ENCODE data around the gene DNAJB8.

The DNAJB8 gene

GRCh38 chr3:128482666-128483656 lies 16.3 kb upstream of the DNAJB8 start:
- no peak overlapping the region for H3K4me3 ChIP-seq (ENCODE audit: low read depth, low read length)
- TF ChIP-seq, protein P1, sequence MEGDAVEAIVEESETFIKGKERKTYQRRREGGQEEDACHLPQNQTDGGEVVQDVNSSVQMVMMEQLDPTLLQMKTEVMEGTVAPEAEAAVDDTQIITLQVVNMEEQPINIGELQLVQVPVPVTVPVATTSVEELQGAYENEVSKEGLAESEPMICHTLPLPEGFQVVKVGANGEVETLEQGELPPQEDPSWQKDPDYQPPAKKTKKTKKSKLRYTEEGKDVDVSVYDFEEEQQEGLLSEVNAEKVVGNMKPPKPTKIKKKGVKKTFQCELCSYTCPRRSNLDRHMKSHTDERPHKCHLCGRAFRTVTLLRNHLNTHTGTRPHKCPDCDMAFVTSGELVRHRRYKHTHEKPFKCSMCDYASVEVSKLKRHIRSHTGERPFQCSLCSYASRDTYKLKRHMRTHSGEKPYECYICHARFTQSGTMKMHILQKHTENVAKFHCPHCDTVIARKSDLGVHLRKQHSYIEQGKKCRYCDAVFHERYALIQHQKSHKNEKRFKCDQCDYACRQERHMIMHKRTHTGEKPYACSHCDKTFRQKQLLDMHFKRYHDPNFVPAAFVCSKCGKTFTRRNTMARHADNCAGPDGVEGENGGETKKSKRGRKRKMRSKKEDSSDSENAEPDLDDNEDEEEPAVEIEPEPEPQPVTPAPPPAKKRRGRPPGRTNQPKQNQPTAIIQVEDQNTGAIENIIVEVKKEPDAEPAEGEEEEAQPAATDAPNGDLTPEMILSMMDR (IDR thresholded peaks at IDR 0.05; ENCODE audit: low read depth, low read length) = no peak

DNA sequence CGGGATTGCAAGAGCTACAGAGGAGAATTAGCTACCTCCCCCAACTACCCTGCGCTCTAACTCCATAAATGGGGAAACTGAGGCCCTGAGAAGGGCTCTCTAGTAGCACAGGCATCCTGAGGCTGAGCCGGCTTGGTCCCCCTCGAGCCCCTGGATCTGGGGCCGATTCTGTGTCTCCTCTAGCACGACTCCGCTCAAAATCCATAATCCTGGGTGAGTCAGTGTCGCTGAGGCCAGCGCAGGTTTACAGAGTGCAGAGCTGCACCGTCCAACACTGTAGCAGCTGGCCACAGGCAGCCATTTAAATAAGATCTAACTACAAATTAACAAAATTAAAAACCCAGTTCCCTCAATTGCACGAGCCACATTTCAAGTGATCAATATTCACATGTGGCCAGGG lies 15.5 kb upstream of the DNAJB8 start:
- TF ChIP-seq, protein P1 (IDR thresholded peaks at IDR 0.05; ENCODE audit: low read depth, low read length) = no peak
- H3K4me3 ChIP-seq (ENCODE audit: low read depth, low read length) = no peak overlapping the region

- H3K4me3 ChIP-seq (ENCODE audit: low read depth, low read length) = no peak overlapping the region
These were observed 14.8 kb upstream of the DNAJB8 start for GRCh38 chr3:128481438-128481942.

GRCh38 chr3:128480717-128481437 lies 14.2 kb upstream of the DNAJB8 start:
- TF ChIP-seq, protein P1 (IDR thresholded peaks at IDR 0.05; ENCODE audit: low read depth, low read length) = no peak

More at GRCh38 chr3:128481438-128481942, 14.8 kb upstream of the DNAJB8 start:
- TF ChIP-seq, protein P1 (IDR thresholded peaks at IDR 0.05; ENCODE audit: low read depth, low read length) = no peak

GRCh38 chr3:128480278-128480677 lies 13.6 kb upstream of the DNAJB8 start:
- no peak overlapping the region for H3K4me3 ChIP-seq (ENCODE audit: low read depth, low read length)
- TF ChIP-seq, protein P1 (IDR thresholded peaks at IDR 0.05; ENCODE audit: low read depth, low read length) = no peak

More at GRCh38 chr3:128480717-128481437, 14.2 kb upstream of the DNAJB8 start:
- H3K4me3 ChIP-seq (ENCODE audit: low read depth, low read length) = no peak overlapping the region

DNA sequence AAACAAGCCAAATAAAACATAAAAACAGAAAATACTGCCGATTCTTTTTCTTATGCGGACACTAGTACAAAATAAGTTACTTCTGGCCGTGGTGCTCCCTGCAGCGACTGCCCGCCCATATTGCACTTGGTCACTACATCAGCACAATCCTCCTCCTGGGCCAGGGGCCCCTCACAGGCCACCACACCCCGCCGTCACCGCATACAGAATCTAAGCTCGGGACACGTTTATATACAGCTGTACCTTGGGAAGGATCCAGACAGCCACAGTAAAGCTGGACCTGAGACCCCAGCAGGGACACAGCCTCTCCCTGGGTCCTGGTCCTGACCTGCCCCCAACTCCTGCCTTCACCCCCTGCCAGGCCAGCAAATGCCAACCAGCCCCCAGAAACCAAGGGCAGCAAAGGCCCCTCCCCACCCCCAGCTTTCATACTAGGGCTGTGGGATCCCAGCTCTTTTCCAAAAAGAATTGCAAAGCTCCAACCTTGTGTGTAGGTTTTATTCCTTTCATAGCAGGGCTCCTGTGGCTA lies 12.9 kb upstream of the DNAJB8 start:
- H3K4me3 ChIP-seq (ENCODE audit: low read depth, low read length) = no peak overlapping the region
- TF ChIP-seq, protein P1 (IDR thresholded peaks at IDR 0.05; ENCODE audit: low read depth, low read length) = no peak
